HTR-8/SVneo (cell line): ENCODE data around the gene ELMOD3.
"Not testable (repeated sequence)": the region's sequence is repeated elsewhere in the genome, so short reads cannot be mapped to it uniquely, and the experiment has no call there.

Source experiments
- DNase-seq: peaks from one replicate; pipeline ENCODE4 v3.0.0; 2011; ENCODE audit warnings: low spot score, mixed read lengths; ENCODE audit not compliant: insufficient read length
- FAIRE-seq: peaks from 2 replicates; lab custom pipeline; 2011; peaks lifted over from hg19 to GRCh38; lab: Jason Lieb, UNC

Gene ELMOD3

DNA sequence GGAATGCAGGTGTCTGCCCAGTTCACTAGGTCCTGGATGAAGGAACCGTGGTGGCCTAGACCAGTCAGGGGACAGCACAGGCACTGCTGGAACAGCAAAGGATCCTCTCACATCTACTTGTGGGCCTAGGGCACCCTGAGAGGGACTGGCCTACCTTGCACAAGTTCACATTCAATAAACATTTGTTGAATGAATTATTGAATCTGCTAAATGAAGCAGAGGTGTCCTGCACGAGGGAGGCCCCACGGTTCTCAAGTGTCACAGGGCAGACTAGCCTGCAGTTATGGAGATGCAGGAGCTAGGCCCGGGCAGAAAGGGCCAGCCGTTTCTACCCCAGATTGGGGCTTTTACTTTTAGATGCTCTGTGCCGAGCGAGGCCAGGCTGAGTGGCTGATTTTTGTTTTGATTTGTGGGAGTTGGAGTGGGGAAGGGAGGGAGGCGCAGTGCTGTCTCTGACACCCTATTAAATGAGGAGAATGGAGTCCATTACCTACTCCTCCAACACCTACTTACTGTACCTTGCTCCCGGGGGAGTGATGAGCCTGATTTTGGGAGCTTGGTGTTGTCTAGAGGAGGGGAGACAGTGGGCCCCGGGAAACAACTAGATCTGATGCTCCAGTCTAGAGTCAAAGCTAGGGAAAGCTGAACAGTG is 82.4 kb downstream of the ELMOD3 start:
- FAIRE-seq (no peak), DNase-seq (no peak)

DNA sequence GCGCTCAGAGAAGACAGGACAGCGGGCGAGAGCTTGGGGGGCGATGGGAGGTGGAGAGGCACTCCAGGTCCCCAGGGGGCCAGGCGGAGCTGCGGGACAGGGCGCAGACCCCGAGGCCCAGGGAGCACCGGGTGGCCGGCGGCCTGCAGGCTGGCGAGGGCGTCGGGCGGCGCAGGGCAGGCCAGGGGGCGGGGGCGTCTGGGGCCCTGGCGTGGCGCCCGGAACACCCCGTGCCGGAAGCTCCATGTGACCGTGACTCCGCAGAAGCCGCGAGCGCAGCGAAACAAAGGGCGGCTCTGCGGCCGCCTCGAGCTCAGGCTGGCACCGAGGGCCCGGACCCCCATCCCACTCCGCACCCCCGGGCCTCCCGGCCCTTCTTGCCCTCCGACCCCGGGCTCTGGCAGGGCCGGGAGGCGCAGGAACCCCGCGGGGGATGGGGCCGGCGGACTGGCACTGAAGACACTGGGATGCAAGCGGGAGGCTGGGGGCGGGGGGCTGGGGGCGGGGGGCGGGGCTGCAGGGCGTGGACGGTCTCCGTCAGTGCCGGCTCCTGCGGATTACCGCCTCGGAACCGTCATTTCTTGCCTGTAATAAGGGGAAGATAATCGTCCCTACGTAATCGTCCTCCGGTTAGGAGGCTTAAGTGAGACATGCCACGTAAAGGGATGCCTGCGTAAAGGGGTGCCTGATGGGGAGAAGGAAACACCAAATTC is 83.1 kb downstream of the ELMOD3 start:
- no peak for FAIRE-seq

DNA sequence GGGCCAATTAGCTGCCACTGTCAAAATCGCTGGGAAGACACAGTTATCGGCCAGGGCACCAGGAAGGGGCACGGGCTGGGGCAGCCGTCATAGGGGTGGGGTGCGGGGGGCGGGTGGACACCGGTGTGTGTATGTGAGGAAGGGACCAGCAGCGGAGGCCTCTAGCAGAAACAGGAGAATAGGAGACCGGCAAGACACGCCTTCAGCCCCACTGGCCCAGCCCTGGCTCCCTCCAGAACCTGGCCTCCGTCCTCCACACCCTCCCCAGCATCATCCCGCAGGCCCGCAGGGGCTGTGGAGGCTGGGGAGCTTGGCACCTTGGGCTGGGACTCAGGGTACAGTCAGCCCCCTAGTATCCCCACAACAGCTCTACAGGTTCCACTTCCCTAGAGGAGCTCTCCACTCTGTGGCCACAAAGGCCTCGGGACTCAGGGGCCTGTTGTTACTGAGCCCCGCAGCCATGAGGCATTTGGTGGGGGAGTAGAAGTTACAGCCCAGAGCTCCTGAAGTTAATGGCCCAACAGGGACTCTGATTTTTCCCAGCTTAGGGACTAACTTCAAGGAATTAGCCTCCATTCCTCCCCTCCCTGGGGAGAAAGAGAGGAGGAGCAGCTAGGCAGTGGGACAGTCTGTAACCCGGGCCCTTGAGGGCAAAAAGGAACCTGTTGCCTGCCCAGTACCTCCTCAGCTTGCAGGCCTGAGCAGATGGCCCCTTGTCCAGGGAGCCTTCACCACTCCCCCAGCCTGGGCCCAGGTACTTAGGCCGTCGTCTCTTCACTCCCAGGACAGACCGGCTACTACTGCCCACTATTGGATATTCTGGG is 83.8 kb downstream of the ELMOD3 start:
- no peak for DNase-seq
- FAIRE-seq: no peak

More for the DNA sequence above, 83.1 kb downstream of the ELMOD3 start:
- no peak for DNase-seq

DNA sequence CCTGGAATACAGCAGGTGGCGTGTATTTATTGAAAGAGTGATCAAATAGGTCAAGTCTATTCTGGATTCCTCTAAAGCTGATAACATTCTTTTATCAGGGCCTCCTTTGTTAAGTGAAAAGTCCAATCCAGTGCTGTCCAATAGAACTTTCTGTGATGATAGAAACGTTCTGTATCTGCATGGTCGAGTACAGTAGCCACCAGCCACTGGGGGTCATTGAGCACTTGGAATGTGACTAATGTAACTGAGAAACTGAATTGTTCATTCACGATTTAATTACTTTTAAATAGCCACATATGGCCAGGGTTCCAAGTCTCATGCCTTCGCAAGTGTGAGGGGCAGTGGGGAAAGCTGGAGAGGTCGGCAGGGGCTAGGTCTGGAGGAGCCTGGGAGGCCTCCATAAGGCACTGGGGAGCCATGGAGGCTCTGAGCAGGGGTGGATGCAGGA is 84.5 kb downstream of the ELMOD3 start:
- no peak for FAIRE-seq
- DNase-seq: no peak

DNA sequence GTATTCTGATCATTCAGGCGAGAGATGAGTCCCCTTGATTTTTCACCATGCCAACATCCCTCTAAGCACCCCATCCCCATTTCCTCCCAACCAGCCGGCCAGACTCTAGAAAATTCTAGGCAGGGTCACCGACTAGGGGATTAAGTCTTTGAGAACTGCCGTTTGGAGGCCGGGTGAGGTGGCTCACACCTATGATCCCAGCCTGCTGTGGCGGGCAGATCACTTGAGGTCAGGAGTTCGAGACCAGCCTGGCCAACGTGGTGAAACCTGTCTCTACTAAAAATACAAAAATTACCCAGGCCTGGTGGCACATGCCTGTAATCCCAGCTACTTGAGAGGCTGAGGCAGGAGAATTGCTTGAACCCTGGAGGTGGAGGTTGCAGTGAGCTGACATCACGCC is 85.0 kb downstream of the ELMOD3 start:
- DNase-seq, FAIRE-seq: not testable (repeated sequence)

DNA sequence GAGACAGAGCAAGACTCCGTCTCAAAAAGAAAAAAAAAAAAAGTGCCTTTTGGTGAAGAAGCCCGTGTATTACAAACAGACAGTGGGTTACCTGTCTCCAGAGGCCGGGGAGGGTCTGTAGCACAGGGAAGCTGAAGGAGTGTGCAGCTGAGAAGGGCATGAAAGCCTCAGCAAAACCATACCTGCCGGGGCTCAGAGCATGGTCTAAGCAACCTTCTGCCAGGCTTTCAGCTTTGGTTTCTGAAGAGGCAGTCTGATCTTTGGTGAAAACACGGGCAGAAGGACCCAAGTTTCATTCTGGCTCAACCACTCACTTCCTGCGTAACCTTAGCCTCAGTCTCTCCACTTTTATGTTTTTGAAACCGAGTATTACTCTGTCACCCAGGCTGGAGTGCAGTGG is 85.4 kb downstream of the ELMOD3 start:
- no peak for FAIRE-seq
- no peak for DNase-seq

DNA sequence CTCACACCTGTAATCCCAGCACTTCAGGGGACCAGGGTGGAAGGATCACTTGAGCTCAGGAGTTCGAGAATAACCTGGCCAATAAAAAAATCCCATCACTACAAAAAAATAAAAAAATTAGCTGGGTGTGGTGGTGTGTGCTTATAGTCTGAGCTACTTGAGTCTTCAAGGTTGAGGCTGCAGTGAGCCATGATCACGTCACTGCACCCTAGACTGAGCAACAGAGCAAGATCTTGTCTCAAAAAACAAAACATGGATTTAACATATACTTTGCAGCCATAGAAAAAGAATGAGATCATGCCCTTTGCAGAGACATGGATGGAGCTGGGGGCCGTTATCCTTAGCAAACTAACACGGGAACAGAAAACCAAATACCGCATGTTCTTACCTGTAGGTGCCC is 86.2 kb downstream of the ELMOD3 start:
- FAIRE-seq: no peak
- no peak for DNase-seq
